HCT116 (cell line): ENCODE results near the gene ARL4A. TPM values are rescaled to one million over a fixed set of nuclear protein-coding genes. Genes with fewer than 3 reads are reported as not detected.

ENCODE experiments used
- ATAC-seq: fragments of 200-7000 bp; cut with Tn5 transposase; 2 replicates; pipeline ENCODE4 v1.9.1; 2020; ENCODE audit warnings: mild to moderate bottlenecking, moderate library complexity
- BruUV-seq: library from RNA; stranded (reverse); fragments of 400-500 nt; replicated peaks from 2 replicates; lab custom pipeline; 2021; lab: Mats Ljungman, UMichigan
- CTCF ChIA-PET: fragments of 300-600 bp; sonication (Branson Sonifier 250); formaldehyde crosslinking; loops from one replicate; lab custom pipeline; 2021; ENCODE audit warnings: antibody characterized with exemption; lab: Charles Lee
- POLR2A ChIA-PET: fragments of 300-600, 350-600 bp; sonication (Branson Sonifier 250); formaldehyde crosslinking; loops from one replicate; lab custom pipeline; 2021; ENCODE audit warnings: antibody characterized with exemption; lab: Charles Lee
- RAD21 ChIA-PET, 2 experiments: fragments of 300-600 bp; sonication (Branson Sonifier 250); formaldehyde crosslinking; loops; one replicate each; lab custom pipeline; 2023; ENCODE audit warnings: low total read pairs in 2 of 2; ENCODE audit not compliant: uncharacterized antibody in 2 of 2, unreplicated experiment in 2 of 2, low non-redundant PET in 1 of 2; lab: Charles Lee
- DNase-seq: peaks from one replicate; pipeline ENCODE4 v3.0.0-alpha.2; 2010; ENCODE audit warnings: low read depth, low spot score
- H2AFZ ChIP-seq: fragments of 200-600 bp; shearing (Covaris generic), sonication (generic); 2 replicates; pipeline ENCODE4 v1.6.1; 2017; ENCODE audit warnings: low read depth, mixed run types, mixed read lengths, antibody characterized with exemption, low read length; ENCODE audit not compliant: poor library complexity, severe bottlenecking
- H3K27ac ChIP-seq: 2 replicates; pipeline ENCODE4 v1.5.1; 2012; ENCODE audit warnings: low read depth, low read length
- H3K27me3 ChIP-seq: fragments of 200-600 bp; sonication (generic); 2 replicates; pipeline ENCODE4 v1.6.1; 2016; ENCODE audit warnings: mixed run types, low read length, mixed read lengths; ENCODE audit not compliant: insufficient read depth
- H3K36me3 ChIP-seq, 2 experiments: fragments of 200-500 bp in 1 of 2; fragments of 200-600 bp in 1 of 2; sonication (Bioruptor generic) in 1 of 2; sonication (generic) in 1 of 2; 2 replicates each; pipeline versions ENCODE4 v1.5.1 to v1.6.1; 2014 to 2016; ENCODE audit warnings: low read length in 2 of 2, inconsistent platforms in 1 of 2, mixed read lengths in 1 of 2, mixed run types in 1 of 2; ENCODE audit not compliant: insufficient read depth in 2 of 2, control insufficient read depth in 1 of 2
- H3K4me1 ChIP-seq, 2 experiments: fragments of 200-600 bp in 1 of 2; sonication (generic) in 1 of 2; 2 replicates each; pipeline versions ENCODE4 v1.5.1 to v1.6.1; 2012 to 2017; ENCODE audit warnings: low read length in 2 of 2, inconsistent platforms in 1 of 2, mild to moderate bottlenecking in 1 of 2, mixed read lengths in 1 of 2, mixed run types in 1 of 2, moderate library complexity in 1 of 2; ENCODE audit not compliant: insufficient read depth in 2 of 2, control insufficient read depth in 1 of 2
- H3K4me2 ChIP-seq: fragments of 200-600 bp; sonication (generic); 2 replicates; pipeline ENCODE4 v1.6.1; 2017; ENCODE audit warnings: mixed run types, low read length, mixed read lengths
- H3K4me3 ChIP-seq, 2 experiments: fragments of 200-600 bp in 1 of 2; sonication (generic) in 1 of 2; replicated peaks in 1 of 2; 2 replicates each; pipeline ENCODE4 v1.5.1; 2011 to 2016; ENCODE audit warnings: low read length in 2 of 2, control low read depth in 1 of 2, low read depth in 1 of 2, mild to moderate bottlenecking in 1 of 2, mixed read lengths in 1 of 2, mixed run types in 1 of 2
- H3K79me2 ChIP-seq: fragments of 200-600 bp; sonication (generic); 2 replicates; pipeline ENCODE4 v1.6.1; 2017; ENCODE audit warnings: mild to moderate bottlenecking, mixed run types, low read length, moderate library complexity, mixed read lengths; ENCODE audit not compliant: insufficient read depth
- H3K9ac ChIP-seq: fragments of 200-600 bp; sonication (generic); 2 replicates; pipeline ENCODE4 v1.6.1; 2016; ENCODE audit warnings: low read length, mixed read lengths
- H3K9me2 ChIP-seq: fragments of 200-600 bp; sonication (generic), shearing (Covaris generic); 2 replicates; pipeline ENCODE4 v1.6.1; 2017; ENCODE audit warnings: mixed run types, mild to moderate bottlenecking, moderate library complexity; ENCODE audit not compliant: insufficient read depth
- H3K9me3 ChIP-seq, 2 experiments: fragments of 200-500 bp in 1 of 2; fragments of 200-600 bp in 1 of 2; sonication (Bioruptor generic) in 1 of 2; sonication (generic) in 1 of 2; 2 replicates each; pipeline ENCODE4 v1.6.1; 2014 to 2017; ENCODE audit warnings: low read length in 2 of 2, mixed read lengths in 2 of 2, inconsistent platforms in 1 of 2, low read depth in 1 of 2, mild to moderate bottlenecking in 1 of 2, mixed run types in 1 of 2, moderate library complexity in 1 of 2; ENCODE audit not compliant: control insufficient read depth in 1 of 2, insufficient read depth in 1 of 2
- H4K20me1 ChIP-seq: fragments of 200-600 bp; sonication (generic), shearing (Covaris generic); 2 replicates; pipeline ENCODE4 v1.6.1; 2017; ENCODE audit warnings: mixed run types, mild to moderate bottlenecking, moderate library complexity; ENCODE audit not compliant: insufficient read depth
- CBX3 ChIP-seq: IDR thresholded peaks from 2 replicates; pipeline ENCODE4 v1.6.1; 2012; ENCODE audit warnings: low read depth
- CTCF ChIP-seq, 3 experiments: fragments of 200-600 bp in 1 of 3; sonication (generic) in 1 of 3; IDR thresholded peaks in 2 of 3; conservative IDR thresholded peaks in 1 of 3; 2 replicates each; pipeline ENCODE4 v1.5.1; 2012 to 2017; ENCODE audit warnings: low read depth in 2 of 3, low read length in 2 of 3, antibody characterized with exemption in 1 of 3, borderline replicate concordance in 1 of 3, control low read depth in 1 of 3, mild to moderate bottlenecking in 1 of 3, mixed read lengths in 1 of 3, mixed run types in 1 of 3, moderate library complexity in 1 of 3; ENCODE audit not compliant: insufficient read depth in 1 of 3
- FOSL1 ChIP-seq: IDR thresholded peaks from 2 replicates; pipeline ENCODE4 v1.6.1; 2012; ENCODE audit warnings: low read depth
- POLR2A ChIP-seq: IDR thresholded peaks from 2 replicates; pipeline ENCODE4 v1.7.0; 2011; ENCODE audit warnings: borderline replicate concordance; ENCODE audit not compliant: insufficient read depth, insufficient read length; ENCODE audit errors: extremely low read depth
- SIN3A ChIP-seq: IDR thresholded peaks from 2 replicates; pipeline ENCODE4 v1.6.1; 2012; ENCODE audit warnings: low read depth
- SRF ChIP-seq: IDR thresholded peaks from 2 replicates; pipeline ENCODE4 v1.6.1; 2012; ENCODE audit warnings: low read depth
- TCF7L2 ChIP-seq: IDR thresholded peaks from 2 replicates; pipeline ENCODE4 v1.7.0; 2011; ENCODE audit warnings: borderline replicate concordance, inconsistent platforms; ENCODE audit not compliant: insufficient read depth, insufficient read length; ENCODE audit errors: extremely low read depth
- ZFX ChIP-seq: fragments of 450-650 bp; IDR thresholded peaks from 2 replicates; pipeline ENCODE4 v1.6.1; 2017
- intact Hi-C: fragments of 100-400 bp; cut with micrococcal nuclease; formaldehyde crosslinking; loops from 2 replicates; pipeline ENCODE4 v1.10.0; 2022
- total RNA-seq: library from RNA; stranded (reverse); gene quantifications from one replicate; pipeline ENCODE4 v1.2.1, GENCODE V29; 2021; ENCODE audit not compliant: unreplicated experiment

The ARL4A gene
- total RNA-seq, 1 experiment from 2014 or later, result 44.6 TPM

DNA sequence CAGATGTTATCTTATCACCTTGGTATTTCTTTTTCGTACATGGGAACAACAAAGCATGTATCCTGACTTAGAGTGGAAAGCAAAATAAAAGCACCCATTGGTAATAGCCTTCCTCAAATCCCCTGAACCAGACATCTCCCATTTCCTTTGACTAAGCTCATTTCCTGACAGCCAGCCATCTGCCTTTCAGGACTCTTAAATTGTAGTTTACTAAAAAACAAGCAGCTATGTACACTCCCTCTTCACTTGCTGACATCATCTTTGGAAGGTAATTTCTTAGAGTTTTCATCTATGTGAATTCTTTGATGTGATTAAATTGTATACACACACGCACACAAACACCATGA lies 40.7 kb downstream of the ARL4A start:
- intact Hi-C loops, result no loop called here

More for the DNA sequence above, 40.7 kb downstream of the ARL4A start:
- BruUV-seq, result no TSS peak
- no peaks in the 10 kb centered on the region for H4K20me1 ChIP-seq
- POLR2A ChIA-PET, result no interaction called here
- H3K79me2 ChIP-seq, result no peaks in the 10 kb centered on the region
- ATAC-seq, result no peak
- no peak overlapping the region for H2AFZ ChIP-seq
- no peak overlapping the region for H3K9ac ChIP-seq
- TF ChIP-seq POLR2A (no peak), CTCF (IDR thresholded peaks at IDR 0.05 in 2 of 3, conservative IDR thresholded peaks at IDR 0.05 in 1 of 3; ENCODE audit: borderline replicate concordance in 1 of 3, insufficient read depth in 1 of 3, low read depth in 2 of 3, low read length in 2 of 3) (no peak), FOSL1 (no peak), SRF (no peak), SIN3A (no peak), ZFX (no peak), TCF7L2 (no peak), CBX3 (no peak)
- H3K27me3 ChIP-seq, result no peaks in the 10 kb centered on the region
- H3K9me3 ChIP-seq, result no peaks in the 10 kb centered on the region
- H3K27ac ChIP-seq, result no peak overlapping the region
- H3K4me3 ChIP-seq, result no peak overlapping the region
- RAD21 ChIA-PET, result no interaction called here
- no peaks in the 10 kb centered on the region for H3K9me2 ChIP-seq
- no peaks in the 10 kb centered on the region for H3K36me3 ChIP-seq
- peaks cover 17 to 18% of the 10 kb centered on the region in 2 experiments; a peak in 3 of 4 replicates for H3K4me1 ChIP-seq
- H3K4me2 ChIP-seq, result no peak overlapping the region
- DNase-seq, result no peak
- CTCF ChIA-PET, result no interaction called here
